Thoracic aorta (tissue), 2 donors: ENCODE data around the gene GPR137B. TPM values are rescaled to one million over a fixed set of nuclear protein-coding genes. Genes with fewer than 3 reads are reported as not detected.

Experiments
- ATAC-seq: fragments of 150-250 bp; one replicate; pipeline ENCODE4 v1.8.0; 2017; ENCODE audit warnings: low read depth; ENCODE audit not compliant: insufficient number of reproducible peaks, low FRiP score
- DNase-seq: peaks from one replicate; pipeline ENCODE4 v3.0.0-alpha.2; 2020; ENCODE audit warnings: low spot score
- H3K27ac ChIP-seq, 2 donors: fragments of 200-600 bp; sonication (generic); 1 replicate in 1 of 2; 2 replicates in 1 of 2; pipeline ENCODE4 v1.5.1; 2016; ENCODE audit warnings: mild to moderate bottlenecking in 2 of 2, moderate library complexity in 2 of 2
- H3K27me3 ChIP-seq: fragments of 200-600 bp; sonication (generic); replicated peaks from 2 replicates; pipeline ENCODE4 v1.6.0; 2016; ENCODE audit warnings: mild to moderate bottlenecking; ENCODE audit not compliant: insufficient read depth
- H3K36me3 ChIP-seq: fragments of 200-600 bp; sonication (generic); one replicate; pipeline ENCODE4 v1.5.1; 2016
- H3K4me1 ChIP-seq, 2 donors: fragments of 200-600 bp; sonication (generic); 1 replicate in 1 of 2; 2 replicates in 1 of 2; pipeline versions ENCODE4 v1.5.1 to v1.6.0; 2016; ENCODE audit warnings: low read depth in 2 of 2, mild to moderate bottlenecking in 1 of 2; ENCODE audit not compliant: control insufficient read depth in 1 of 2
- H3K4me3 ChIP-seq: fragments of 200-600 bp; sonication (generic); 2 replicates; pipeline ENCODE4 v1.5.1; 2016; ENCODE audit warnings: mild to moderate bottlenecking
- H3K9me3 ChIP-seq: fragments of 200-600 bp; sonication (generic); 2 replicates; pipeline ENCODE4 v1.5.1; 2016
- CTCF ChIP-seq: fragments of 200-600 bp; sonication (generic); IDR thresholded peaks from one replicate; pipeline ENCODE4 v1.5.1; 2019; ENCODE audit warnings: antibody characterized with exemption
- total RNA-seq, 2 donors: library from RNA; depleted of rRNA; stranded (reverse); fragments of >200 nt; gene quantifications; one replicate each; pipeline versions ENCODE4 v1.1.0 to v1.2.3, GENCODE V29; 2016

GPR137B gene
- total RNA-seq, 2 donors from 2014 or later = 17.2 to 39.0 TPM

- H3K4me1 ChIP-seq = peaks cover 0 to 20% of the 10 kb centered on the region in 2 donors
These were observed 2.3 kb downstream of the GPR137B start for GRCh38 chr1:236144446-236145150.

GRCh38 chr1:236147068-236147467 is 4.7 kb downstream of the GPR137B start:
- DNase-seq (no peak), ATAC-seq (no peak)
- Histone ChIP-seq H3K36me3 (no peaks in the 10 kb centered on the region), H3K4me1 (peaks cover 0 to 20% of the 10 kb centered on the region in 2 donors), H3K9me3 (no peaks in the 10 kb centered on the region), H3K4me3 (no peak overlapping the region), H3K27me3 (no peaks in the 10 kb centered on the region), H3K27ac (no peak overlapping the region)
- no peak for TF ChIP-seq CTCF

More at GRCh38 chr1:236144446-236145150, 2.3 kb downstream of the GPR137B start:
- Histone ChIP-seq H3K4me3 (peak overlapping the region; percentile 22), H3K27me3 (no peaks in the 10 kb centered on the region), H3K9me3 (no peaks in the 10 kb centered on the region), H3K36me3 (no peaks in the 10 kb centered on the region), H3K27ac (no peak overlapping the region)
- TF ChIP-seq CTCF = no peak
- no peak for ATAC-seq
- DNase-seq = no peak

- Histone ChIP-seq H3K36me3 (no peaks in the 10 kb centered on the region), H3K9me3 (no peaks in the 10 kb centered on the region), H3K27me3 (no peaks in the 10 kb centered on the region), H3K27ac (no peak overlapping the region), H3K4me1 (peaks cover 0 to 20% of the 10 kb centered on the region in 2 donors), H3K4me3 (no peak overlapping the region)
- ATAC-seq = no peak
- no peak for DNase-seq
- TF ChIP-seq CTCF = no peak
These were observed 5.5 kb downstream of the GPR137B start for GRCh38 chr1:236147521-236148469.

GRCh38 chr1:236148470-236148845 is 6.1 kb downstream of the GPR137B start:
- Histone ChIP-seq H3K36me3 (no peaks in the 10 kb centered on the region), H3K27me3 (no peaks in the 10 kb centered on the region), H3K4me1 (peaks cover 0 to 17% of the 10 kb centered on the region in 2 donors), H3K27ac (no peak overlapping the region), H3K4me3 (no peak overlapping the region), H3K9me3 (no peaks in the 10 kb centered on the region)
- no peak for TF ChIP-seq CTCF
- ATAC-seq (no peak), DNase-seq (no peak)

GRCh38 chr1:236149003-236149595 is 6.8 kb downstream of the GPR137B start:
- H3K27ac ChIP-seq = no peak overlapping the region
- DNase-seq = no peak
- H3K4me3 ChIP-seq = no peak overlapping the region
- no peaks in the 10 kb centered on the region for H3K9me3 ChIP-seq
- ATAC-seq = no peak
- no peak for TF ChIP-seq CTCF
- H3K4me1 ChIP-seq = peaks cover 0 to 11% of the 10 kb centered on the region in 2 donors
- H3K36me3 ChIP-seq = no peaks in the 10 kb centered on the region
- H3K27me3 ChIP-seq = no peaks in the 10 kb centered on the region
